IPS-18a (cell line): ENCODE data around the gene NTHL1.

ENCODE experiments used
- H3K27ac ChIP-seq: one replicate; pipeline ENCODE4 v1.5.1; 2013; ENCODE audit warnings: low read length
- H3K27me3 ChIP-seq: one replicate; pipeline ENCODE4 v1.6.1; 2013; ENCODE audit warnings: mild to moderate bottlenecking, low read length; ENCODE audit not compliant: control insufficient read depth, insufficient read depth
- H3K36me3 ChIP-seq: one replicate; pipeline ENCODE4 v1.6.1; 2013; ENCODE audit warnings: low read depth, low read length; ENCODE audit not compliant: control insufficient read depth
- H3K4me1 ChIP-seq: one replicate; pipeline ENCODE4 v1.6.1; 2013; ENCODE audit warnings: low read depth, low read length; ENCODE audit not compliant: control insufficient read depth
- H3K4me3 ChIP-seq: one replicate; pipeline ENCODE4 v1.5.1; 2013; ENCODE audit warnings: low read length
- H3K9ac ChIP-seq: one replicate; pipeline ENCODE4 v1.6.1; 2013; ENCODE audit warnings: mild to moderate bottlenecking, low read length, moderate library complexity
- H3K9me3 ChIP-seq: one replicate; pipeline ENCODE4 v1.6.1; 2013; ENCODE audit warnings: low read depth, low read length; ENCODE audit not compliant: control insufficient read depth

The NTHL1 gene

GRCh38 chr16:2007081-2007836, 40.4 kb downstream of the NTHL1 start:
- no peaks in the 10 kb centered on the region for H3K9me3 ChIP-seq
- no peak overlapping the region for H3K9ac ChIP-seq
- H3K36me3 ChIP-seq: peaks cover 11% of the 10 kb centered on the region
- no peak overlapping the region for H3K4me3 ChIP-seq
- no peak overlapping the region for H3K27ac ChIP-seq
- H3K27me3 ChIP-seq: no peaks in the 10 kb centered on the region
- peaks cover 19% of the 10 kb centered on the region for H3K4me1 ChIP-seq

- Histone ChIP-seq H3K27ac (no peak overlapping the region), H3K4me1 (peaks cover 19% of the 10 kb centered on the region), H3K36me3 (peaks cover 20% of the 10 kb centered on the region), H3K9ac (no peak overlapping the region), H3K4me3 (no peak overlapping the region), H3K27me3 (no peaks in the 10 kb centered on the region), H3K9me3 (no peaks in the 10 kb centered on the region)
Measured at GRCh38 chr16:2006317-2006716, 41.3 kb downstream of the NTHL1 start.

- H3K27ac ChIP-seq: no peak overlapping the region
- H3K36me3 ChIP-seq: peaks cover 24% of the 10 kb centered on the region
- H3K4me1 ChIP-seq: peaks cover 19% of the 10 kb centered on the region
- H3K4me3 ChIP-seq: no peak overlapping the region
- no peaks in the 10 kb centered on the region for H3K9me3 ChIP-seq
- H3K9ac ChIP-seq: no peak overlapping the region
- no peaks in the 10 kb centered on the region for H3K27me3 ChIP-seq
Measured at GRCh38 chr16:2005646-2006045, 42.0 kb downstream of the NTHL1 start.

GRCh38 chr16:2004795-2005517, 42.7 kb downstream of the NTHL1 start:
- H3K4me3 ChIP-seq: no peak overlapping the region
- H3K36me3 ChIP-seq: peaks cover 29% of the 10 kb centered on the region
- H3K27ac ChIP-seq: no peak overlapping the region
- no peak overlapping the region for H3K9ac ChIP-seq
- no peaks in the 10 kb centered on the region for H3K9me3 ChIP-seq
- peaks cover 13% of the 10 kb centered on the region for H3K4me1 ChIP-seq
- H3K27me3 ChIP-seq: no peaks in the 10 kb centered on the region

- Histone ChIP-seq H3K27me3 (no peaks in the 10 kb centered on the region), H3K27ac (no peak overlapping the region), H3K9me3 (no peaks in the 10 kb centered on the region), H3K4me3 (peak overlapping the region; percentile 14), H3K4me1 (peaks cover 13% of the 10 kb centered on the region), H3K9ac (no peak overlapping the region), H3K36me3 (peaks cover 31% of the 10 kb centered on the region)
Measured at GRCh38 chr16:2003827-2004641, 43.6 kb downstream of the NTHL1 start.

- H3K36me3 ChIP-seq: peaks cover 35% of the 10 kb centered on the region
- H3K27ac ChIP-seq: no peak overlapping the region
- no peak overlapping the region for H3K4me3 ChIP-seq
- peaks cover 10% of the 10 kb centered on the region for H3K4me1 ChIP-seq
- H3K9me3 ChIP-seq: no peaks in the 10 kb centered on the region
- H3K27me3 ChIP-seq: no peaks in the 10 kb centered on the region
- no peak overlapping the region for H3K9ac ChIP-seq
Measured at GRCh38 chr16:2003231-2003826, 44.3 kb downstream of the NTHL1 start.

GRCh38 chr16:2002406-2003230, 45.0 kb downstream of the NTHL1 start:
- no peaks in the 10 kb centered on the region for H3K27me3 ChIP-seq
- H3K36me3 ChIP-seq: peaks cover 42% of the 10 kb centered on the region
- H3K9ac ChIP-seq: no peak overlapping the region
- no peak overlapping the region for H3K4me3 ChIP-seq
- H3K27ac ChIP-seq: no peak overlapping the region
- H3K4me1 ChIP-seq: peaks cover 6% of the 10 kb centered on the region
- no peaks in the 10 kb centered on the region for H3K9me3 ChIP-seq

GRCh38 chr16:2001456-2002355, 45.9 kb downstream of the NTHL1 start:
- H3K9ac ChIP-seq: no peak overlapping the region
- peaks cover 5% of the 10 kb centered on the region for H3K4me1 ChIP-seq
- no peaks in the 10 kb centered on the region for H3K9me3 ChIP-seq
- peaks cover 46% of the 10 kb centered on the region for H3K36me3 ChIP-seq
- no peak overlapping the region for H3K27ac ChIP-seq
- H3K4me3 ChIP-seq: no peak overlapping the region
- no peaks in the 10 kb centered on the region for H3K27me3 ChIP-seq

- Histone ChIP-seq H3K4me1 (peaks cover 5% of the 10 kb centered on the region), H3K9ac (no peak overlapping the region), H3K27ac (no peak overlapping the region), H3K9me3 (no peaks in the 10 kb centered on the region), H3K36me3 (peaks cover 46% of the 10 kb centered on the region), H3K27me3 (no peaks in the 10 kb centered on the region), H3K4me3 (no peak overlapping the region)
Measured at GRCh38 chr16:2001035-2001434, 46.6 kb downstream of the NTHL1 start.

GRCh38 chr16:1999866-2000514, 47.6 kb downstream of the NTHL1 start:
- H3K27ac ChIP-seq: no peak overlapping the region
- H3K9ac ChIP-seq: no peak overlapping the region
- H3K4me1 ChIP-seq: peaks cover 5% of the 10 kb centered on the region
- H3K27me3 ChIP-seq: no peaks in the 10 kb centered on the region
- H3K9me3 ChIP-seq: no peaks in the 10 kb centered on the region
- peaks cover 46% of the 10 kb centered on the region for H3K36me3 ChIP-seq
- H3K4me3 ChIP-seq: no peak overlapping the region
